ENCODE results near the gene PUM1.

Gene PUM1

DNA sequence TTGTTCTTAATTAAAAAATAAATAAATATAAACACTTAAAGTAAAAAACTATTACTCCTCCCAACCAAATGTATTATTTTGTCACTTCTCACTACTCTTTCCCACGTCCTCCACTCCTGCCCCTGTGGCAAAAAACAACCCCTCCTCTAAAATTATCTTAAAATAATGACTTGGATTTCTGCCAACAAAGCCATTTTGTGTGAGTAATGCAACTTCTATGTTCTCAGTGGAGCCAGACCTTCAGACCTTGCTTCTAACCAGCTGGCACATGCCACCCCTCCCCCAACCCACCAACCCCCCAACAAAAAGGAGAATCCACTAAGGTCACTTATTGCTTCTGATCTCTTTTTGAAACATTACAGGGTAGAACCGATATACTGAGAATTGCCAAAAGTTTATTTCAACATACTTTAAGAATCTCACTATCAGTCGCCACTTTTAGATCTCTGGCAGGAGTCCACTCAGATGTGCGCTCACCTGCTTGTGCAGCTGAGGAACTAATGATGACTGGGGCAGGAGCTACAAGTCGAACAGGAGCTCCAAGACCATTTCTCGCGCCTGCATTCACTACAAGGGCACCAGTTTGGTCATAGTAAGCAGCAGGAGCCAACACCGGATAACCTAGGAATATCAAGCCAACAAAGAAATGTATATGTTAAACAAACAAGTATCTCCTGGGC lies 98.7 kb downstream of the PUM1 start:
- peak; percentile 87 for DNase-seq (ENCODE audit: low read depth)
- TF ChIP-seq, protein P1, sequence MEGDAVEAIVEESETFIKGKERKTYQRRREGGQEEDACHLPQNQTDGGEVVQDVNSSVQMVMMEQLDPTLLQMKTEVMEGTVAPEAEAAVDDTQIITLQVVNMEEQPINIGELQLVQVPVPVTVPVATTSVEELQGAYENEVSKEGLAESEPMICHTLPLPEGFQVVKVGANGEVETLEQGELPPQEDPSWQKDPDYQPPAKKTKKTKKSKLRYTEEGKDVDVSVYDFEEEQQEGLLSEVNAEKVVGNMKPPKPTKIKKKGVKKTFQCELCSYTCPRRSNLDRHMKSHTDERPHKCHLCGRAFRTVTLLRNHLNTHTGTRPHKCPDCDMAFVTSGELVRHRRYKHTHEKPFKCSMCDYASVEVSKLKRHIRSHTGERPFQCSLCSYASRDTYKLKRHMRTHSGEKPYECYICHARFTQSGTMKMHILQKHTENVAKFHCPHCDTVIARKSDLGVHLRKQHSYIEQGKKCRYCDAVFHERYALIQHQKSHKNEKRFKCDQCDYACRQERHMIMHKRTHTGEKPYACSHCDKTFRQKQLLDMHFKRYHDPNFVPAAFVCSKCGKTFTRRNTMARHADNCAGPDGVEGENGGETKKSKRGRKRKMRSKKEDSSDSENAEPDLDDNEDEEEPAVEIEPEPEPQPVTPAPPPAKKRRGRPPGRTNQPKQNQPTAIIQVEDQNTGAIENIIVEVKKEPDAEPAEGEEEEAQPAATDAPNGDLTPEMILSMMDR (IDR thresholded peaks at IDR 0.05; ENCODE audit: low read length, missing control alignments), result no peak
- no peak overlapping the region for H3K4me3 ChIP-seq (replicated peaks; ENCODE audit: low read depth, low read length)

DNA sequence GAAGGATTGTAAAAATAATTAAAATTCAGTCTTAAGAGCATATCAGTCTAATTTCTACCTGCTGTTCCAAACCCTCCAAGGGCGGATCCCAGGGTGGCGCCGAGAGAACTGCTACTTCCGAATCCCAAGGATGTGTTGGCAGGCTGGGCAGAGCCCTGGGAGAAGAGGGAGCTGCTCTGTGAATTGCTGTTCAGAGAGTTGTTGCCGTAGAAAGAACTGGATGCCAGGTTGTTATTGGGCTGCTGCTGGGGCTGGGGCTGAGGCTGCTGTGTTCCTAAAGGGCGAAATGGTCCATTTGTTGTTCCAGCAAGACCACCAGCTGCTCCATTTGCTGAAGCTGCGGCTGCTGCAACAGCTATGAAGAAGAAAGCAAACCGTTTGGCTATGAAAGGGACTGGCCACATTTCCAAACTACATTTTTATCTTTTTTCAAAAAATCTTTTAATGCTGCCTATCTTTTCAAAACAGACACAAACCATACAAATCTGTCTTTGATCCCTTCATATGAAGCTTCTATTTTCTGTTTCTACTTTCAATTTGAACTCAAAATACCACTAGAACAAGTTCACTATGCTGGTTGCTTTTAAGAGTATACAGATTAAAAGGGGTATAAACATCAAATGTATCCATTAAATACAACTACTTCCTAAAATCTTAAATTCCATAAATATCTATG lies 99.5 kb downstream of the PUM1 start:
- H3K4me3 ChIP-seq (replicated peaks; ENCODE audit: low read depth, low read length), result no peak overlapping the region
- TF ChIP-seq, protein P1 (IDR thresholded peaks at IDR 0.05; ENCODE audit: low read length, missing control alignments), result no peak
- DNase-seq (ENCODE audit: low read depth), result no peak

DNA sequence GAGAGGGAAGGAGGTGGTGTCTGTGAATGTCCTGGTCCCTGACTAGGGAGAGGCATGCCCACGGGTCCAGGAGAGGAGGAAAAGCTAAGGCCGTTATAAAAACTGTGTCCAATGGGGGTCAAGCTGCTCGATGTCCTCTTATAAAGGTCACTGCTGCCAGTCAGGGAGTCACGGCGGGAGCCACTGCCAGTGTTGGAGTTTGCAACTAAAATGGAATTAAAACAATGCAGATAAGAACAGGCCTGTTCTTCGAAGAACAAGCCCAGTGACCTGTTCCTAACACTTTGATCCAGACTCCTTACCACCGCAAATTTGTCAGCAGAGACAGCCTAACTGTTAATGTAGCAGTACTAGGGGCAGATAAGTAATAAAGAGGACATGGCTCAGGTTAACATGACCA lies 100.8 kb downstream of the PUM1 start:
- no peak for DNase-seq (ENCODE audit: low read depth)
- TF ChIP-seq, protein P1 (IDR thresholded peaks at IDR 0.05; ENCODE audit: low read length, missing control alignments), result no peak

DNA sequence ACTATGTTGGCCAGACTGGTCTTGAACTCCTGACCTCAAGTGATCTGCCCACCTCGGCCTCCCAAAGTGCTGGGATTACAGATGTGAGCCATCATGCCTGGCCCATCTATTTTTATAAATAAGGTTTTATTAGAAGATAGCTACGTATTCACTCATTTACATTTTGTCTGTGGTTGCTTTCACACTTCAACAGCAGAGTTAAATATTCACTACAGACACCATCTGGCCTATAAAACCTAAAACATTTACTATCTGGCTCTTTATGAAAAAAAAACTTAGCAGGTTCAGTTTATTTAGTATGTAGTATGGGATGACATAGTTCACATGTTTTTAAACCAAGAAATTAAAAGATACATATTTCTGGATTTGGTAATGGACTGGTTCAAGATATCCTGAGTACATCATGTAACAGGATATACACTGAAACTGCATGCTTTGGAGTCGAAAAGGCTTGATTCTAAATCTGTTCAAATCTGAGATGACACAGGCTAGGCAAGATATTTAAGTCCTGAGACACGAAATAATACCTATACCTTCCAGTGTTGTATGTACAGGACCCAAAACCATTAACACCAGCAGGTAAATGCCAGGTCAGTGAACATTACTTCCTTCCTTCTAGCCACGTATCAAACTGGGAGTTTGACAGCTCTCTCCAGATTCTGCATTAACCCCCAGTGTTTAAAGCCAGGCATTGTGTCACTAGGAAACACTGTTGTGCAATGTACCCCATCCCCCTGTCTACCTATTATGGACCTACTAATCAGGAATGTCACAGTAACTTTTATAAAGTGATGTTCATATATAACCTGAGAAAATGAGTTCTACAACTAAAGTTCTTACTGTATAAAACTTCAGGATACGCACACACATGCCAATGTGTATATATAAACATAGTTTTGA lies 102.7 kb downstream of the PUM1 start:
- TF ChIP-seq, protein P1 (IDR thresholded peaks at IDR 0.05; ENCODE audit: low read length, missing control alignments), result no peak
- peak; percentile 36 for DNase-seq (ENCODE audit: low read depth)

More for the DNA sequence above, 100.8 kb downstream of the PUM1 start:
- no peak overlapping the region for H3K4me3 ChIP-seq (replicated peaks; ENCODE audit: low read depth, low read length)

DNA sequence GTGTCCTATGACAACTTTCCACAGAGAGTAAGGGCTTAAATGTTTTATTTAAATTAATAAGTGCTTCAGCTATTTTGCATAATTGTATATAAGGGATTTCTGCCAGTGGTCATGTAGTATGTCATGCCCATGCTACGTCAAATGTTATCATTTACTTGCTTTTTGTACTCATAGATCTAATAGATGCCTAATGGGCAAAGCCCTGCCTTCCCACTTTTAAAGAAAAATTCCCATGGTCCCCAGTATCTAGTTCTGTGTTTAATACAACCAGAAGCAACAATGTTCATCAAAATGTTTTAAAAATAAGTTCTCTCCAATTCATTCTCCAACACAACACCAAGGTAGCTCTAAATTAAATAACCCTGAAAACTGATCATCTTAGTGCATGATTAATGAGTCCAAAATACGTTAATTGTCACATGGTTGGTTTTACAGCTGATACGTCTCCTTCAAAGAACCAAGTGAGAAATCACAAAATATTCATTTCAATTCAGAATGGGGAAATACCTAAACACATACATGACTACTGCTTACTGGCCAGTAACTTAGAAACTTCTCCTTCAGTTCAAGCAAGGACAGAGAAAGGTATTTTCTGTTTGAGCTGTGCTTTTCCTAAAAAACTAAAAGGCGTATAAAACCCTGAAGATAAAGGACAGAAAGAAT lies 107.8 kb downstream of the PUM1 start:
- TF ChIP-seq, protein P1 (IDR thresholded peaks at IDR 0.05; ENCODE audit: low read length, missing control alignments), result no peak
- DNase-seq (ENCODE audit: low read depth), result no peak
- no peak overlapping the region for H3K4me3 ChIP-seq (replicated peaks; ENCODE audit: low read depth, low read length)

More for the DNA sequence above, 102.7 kb downstream of the PUM1 start:
- no peak overlapping the region for H3K4me3 ChIP-seq (replicated peaks; ENCODE audit: low read depth, low read length)

DNA sequence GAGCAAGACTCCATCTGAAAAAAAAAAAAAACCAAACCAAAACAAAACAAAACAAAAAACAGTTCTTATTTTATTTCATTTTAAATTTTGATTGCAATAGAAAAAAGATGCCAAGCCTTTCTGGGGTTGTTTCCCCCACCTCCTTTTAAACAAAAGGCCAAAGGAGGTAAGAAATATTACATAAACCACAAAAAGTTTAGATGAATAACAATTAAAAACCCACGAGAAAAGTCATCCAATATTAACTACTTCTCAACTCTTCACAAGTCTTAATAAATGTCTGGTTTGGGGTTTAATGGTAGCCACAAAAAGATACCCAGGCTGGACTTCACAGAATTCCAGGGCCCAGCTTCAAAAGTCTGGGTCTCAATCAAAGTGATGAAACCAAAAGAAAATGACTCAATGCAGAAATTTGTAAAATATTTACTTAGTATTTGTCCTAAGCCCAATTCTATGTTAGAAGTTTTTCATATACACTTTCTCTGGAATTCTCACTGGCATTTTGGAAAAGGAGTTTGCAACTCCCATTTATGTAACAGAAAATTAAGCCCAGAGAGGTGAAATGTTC lies 110.0 kb downstream of the PUM1 start:
- TF ChIP-seq, protein P1 (IDR thresholded peaks at IDR 0.05; ENCODE audit: low read length, missing control alignments), result no peak
- DNase-seq (ENCODE audit: low read depth), result peak; percentile 29

More for the DNA sequence above, 110.0 kb downstream of the PUM1 start:
- no peak overlapping the region for H3K4me3 ChIP-seq (replicated peaks; ENCODE audit: low read depth, low read length)

Data from fibroblast of pulmonary artery (primary cell).